ENCODE measurements around the gene EHD2. TPM values are rescaled to one million over a fixed set of nuclear protein-coding genes. Genes with fewer than 3 reads are reported as not detected.
"Not testable (repeated sequence)": the region's sequence is repeated elsewhere in the genome, so short reads cannot be mapped to it uniquely, and the experiment has no call there.

Gene EHD2
- polyA plus RNA-seq, 1 donor (not counting 4 experiments of a cell fraction or from before 2014, with no cell fraction given): 23.7 TPM

GRCh38 chr19:47726467-47726866 is 13.2 kb downstream of the EHD2 start:
- Histone ChIP-seq H3K4me3 (ENCODE audit: control insufficient read depth in 2 of 3, extremely low read depth in 1 of 3, insufficient read depth in 2 of 3, low read depth in 1 of 3, low read length in 3 of 3) (peak overlapping the region in 2 of 3 experiments; percentile 4 to 22), H3K9me1 (ENCODE audit: control insufficient read depth, extremely low read depth, insufficient read depth, low read length) (no peaks in the 10 kb centered on the region), H3K27me3 (ENCODE audit: control insufficient read depth, extremely low read depth, insufficient read depth, low read length) (no peaks in the 10 kb centered on the region), H3K4me2 (ENCODE audit: control insufficient read depth, extremely low read depth, insufficient read depth, low read depth, low read length) (peak overlapping the region; percentile 79), H3K4me1 (ENCODE audit: control insufficient read depth, extremely low read depth, insufficient read depth, low read length) (peaks cover 59% of the 10 kb centered on the region), H3K9ac (ENCODE audit: control insufficient read depth, extremely low read depth, insufficient read depth, low read length) (peak overlapping the region; percentile 41), H3K27ac (ENCODE audit: control insufficient read depth, insufficient read depth, low read length) (peak overlapping the region; percentile 78), H3K36me3 (ENCODE audit: control insufficient read depth in 2 of 2, extremely low read depth in 1 of 2, insufficient read depth in 2 of 2, low read length in 2 of 2) (peaks cover 15 to 46% of the 10 kb centered on the region in 2 experiments), H4K20me1 (ENCODE audit: control insufficient read depth, extremely low read depth, insufficient read depth, low read length) (peaks cover 2% of the 10 kb centered on the region), H2AFZ (ENCODE audit: control insufficient read depth, low read length) (no peak overlapping the region), H3K9me3 (ENCODE audit: control insufficient read depth, low read depth, low read length) (no peaks in the 10 kb centered on the region), H3K79me2 (ENCODE audit: control insufficient read depth, insufficient read depth, low read length) (peaks cover 14% of the 10 kb centered on the region)
- TF ChIP-seq CTCF (optimal IDR thresholded peaks at IDR 0.05 in 1 of 3, IDR thresholded peaks at IDR 0.05 in 1 of 3, conservative IDR thresholded peaks at IDR 0.05 in 1 of 3; ENCODE audit: extremely low read depth in 1 of 3, insufficient read depth in 2 of 3, low read length in 3 of 3) (no peak), EZH2 (IDR thresholded peaks at IDR 0.05; ENCODE audit: low read length) (no peak)
- FAIRE-seq: no peak
- dilution Hi-C loops (cut with MboI; ENCODE audit: extremely low pct_ligation_motif_present, low sequenced_read_pairs): no loop called here
- no peak for DNase-seq (ENCODE audit: low read depth, low spot score)

- FAIRE-seq; H4K20me1 ChIP-seq (ENCODE audit: control insufficient read depth, extremely low read depth, insufficient read depth, low read length); dilution Hi-C loops (cut with MboI; ENCODE audit: extremely low pct_ligation_motif_present, low sequenced_read_pairs); H2AFZ ChIP-seq (ENCODE audit: control insufficient read depth, low read length); DNase-seq (ENCODE audit: low read depth, low spot score); H3K4me3 ChIP-seq (ENCODE audit: control insufficient read depth in 2 of 3, extremely low read depth in 1 of 3, insufficient read depth in 2 of 3, low read depth in 1 of 3, low read length in 3 of 3); H3K27ac ChIP-seq (ENCODE audit: control insufficient read depth, insufficient read depth, low read length); H3K4me2 ChIP-seq (ENCODE audit: control insufficient read depth, extremely low read depth, insufficient read depth, low read depth, low read length); H3K27me3 ChIP-seq (ENCODE audit: control insufficient read depth, extremely low read depth, insufficient read depth, low read length); H3K9me3 ChIP-seq (ENCODE audit: control insufficient read depth, low read depth, low read length); H3K9ac ChIP-seq (ENCODE audit: control insufficient read depth, extremely low read depth, insufficient read depth, low read length); H3K9me1 ChIP-seq (ENCODE audit: control insufficient read depth, extremely low read depth, insufficient read depth, low read length): not testable (repeated sequence)
- peaks cover 47% of the 10 kb centered on the region for H3K4me1 ChIP-seq (ENCODE audit: control insufficient read depth, extremely low read depth, insufficient read depth, low read length)
- H3K79me2 ChIP-seq (ENCODE audit: control insufficient read depth, insufficient read depth, low read length): peaks cover 20% of the 10 kb centered on the region
- H3K36me3 ChIP-seq (ENCODE audit: control insufficient read depth in 2 of 2, extremely low read depth in 1 of 2, insufficient read depth in 2 of 2, low read length in 2 of 2): peaks cover 21 to 43% of the 10 kb centered on the region in 2 experiments
These were observed 15.1 kb downstream of the EHD2 start for GRCh38 chr19:47728295-47728694.

- FAIRE-seq (peak; percentile 66), DNase-seq (ENCODE audit: low read depth, low spot score) (no peak)
- H3K4me1 ChIP-seq (ENCODE audit: control insufficient read depth, extremely low read depth, insufficient read depth, low read length): peaks cover 37% of the 10 kb centered on the region
- H3K4me2 ChIP-seq (ENCODE audit: control insufficient read depth, extremely low read depth, insufficient read depth, low read depth, low read length): peak overlapping the region; percentile 90
- dilution Hi-C loops (cut with MboI; ENCODE audit: extremely low pct_ligation_motif_present, low sequenced_read_pairs): no loop called here
- H3K27me3 ChIP-seq (ENCODE audit: control insufficient read depth, extremely low read depth, insufficient read depth, low read length): no peaks in the 10 kb centered on the region
- peaks cover 24 to 41% of the 10 kb centered on the region in 2 experiments for H3K36me3 ChIP-seq (ENCODE audit: control insufficient read depth in 2 of 2, extremely low read depth in 1 of 2, insufficient read depth in 2 of 2, low read length in 2 of 2)
- TF ChIP-seq CTCF (optimal IDR thresholded peaks at IDR 0.05 in 1 of 3, IDR thresholded peaks at IDR 0.05 in 1 of 3, conservative IDR thresholded peaks at IDR 0.05 in 1 of 3; ENCODE audit: extremely low read depth in 1 of 3, insufficient read depth in 2 of 3, low read length in 3 of 3) (no peak), EZH2 (IDR thresholded peaks at IDR 0.05; ENCODE audit: low read length) (no peak)
- peak overlapping the region; percentile 77 for H3K9ac ChIP-seq (ENCODE audit: control insufficient read depth, extremely low read depth, insufficient read depth, low read length)
- no peaks in the 10 kb centered on the region for H3K9me1 ChIP-seq (ENCODE audit: control insufficient read depth, extremely low read depth, insufficient read depth, low read length)
- peak overlapping the region; percentile 94 for H3K27ac ChIP-seq (ENCODE audit: control insufficient read depth, insufficient read depth, low read length)
- peaks cover 25% of the 10 kb centered on the region for H3K79me2 ChIP-seq (ENCODE audit: control insufficient read depth, insufficient read depth, low read length)
- no peaks in the 10 kb centered on the region for H3K9me3 ChIP-seq (ENCODE audit: control insufficient read depth, low read depth, low read length)
- H2AFZ ChIP-seq (ENCODE audit: control insufficient read depth, low read length): no peak overlapping the region
- H4K20me1 ChIP-seq (ENCODE audit: control insufficient read depth, extremely low read depth, insufficient read depth, low read length): peaks cover 2% of the 10 kb centered on the region
- H3K4me3 ChIP-seq (ENCODE audit: control insufficient read depth in 2 of 3, extremely low read depth in 1 of 3, insufficient read depth in 2 of 3, low read depth in 1 of 3, low read length in 3 of 3): peak overlapping the region; percentile 19 to 67 (median 66)
These were observed 16.2 kb downstream of the EHD2 start for GRCh38 chr19:47729468-47729798.
